NCI-H446 (cell line): ENCODE results near the gene MKNK1.

Experiments
- DNase-seq, 2 experiments: peaks; one replicate each; lab custom pipeline; 2025; lab: John Stamatoyannopoulos, UW

MKNK1 gene

DNA sequence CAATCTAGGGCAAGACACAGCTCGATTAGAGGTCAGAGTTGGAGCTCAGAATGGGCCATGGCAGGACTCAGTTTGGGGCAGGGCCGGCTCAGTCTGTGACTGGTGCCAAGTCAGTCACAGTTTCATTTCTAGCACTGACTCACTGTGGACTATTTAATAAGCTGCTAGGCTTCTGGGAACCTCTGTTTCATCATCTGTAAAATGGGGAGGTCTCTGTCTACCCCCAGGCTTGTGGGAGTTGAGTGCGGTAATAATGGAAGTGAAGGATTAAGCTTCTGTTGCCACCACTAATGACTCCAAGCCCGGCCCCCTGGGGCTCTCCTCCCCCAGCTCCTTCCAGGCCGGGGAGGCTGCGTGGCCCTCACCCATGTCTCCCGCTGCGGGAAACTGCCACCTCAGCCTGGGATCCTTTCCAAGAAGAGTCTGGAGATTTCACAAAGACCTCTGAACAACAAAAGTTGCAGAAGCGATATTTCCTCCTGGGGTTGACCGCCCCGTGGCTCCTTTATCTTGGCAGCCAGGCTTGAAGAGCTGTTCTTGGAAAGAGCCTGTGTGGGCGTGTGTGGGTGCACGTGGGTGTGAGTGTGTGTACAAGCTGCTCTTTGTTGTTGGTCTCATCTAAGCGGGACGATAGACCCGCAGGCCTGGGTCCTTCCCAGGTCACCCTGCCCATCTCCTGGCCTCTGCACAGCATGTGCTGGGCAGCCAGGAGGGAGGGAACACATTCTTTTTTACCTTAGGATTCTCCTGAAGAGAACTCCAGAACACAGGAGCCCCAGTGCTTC, 81.7 kb downstream of the MKNK1 start:
- peak; percentile 26 to 54 for DNase-seq

DNA sequence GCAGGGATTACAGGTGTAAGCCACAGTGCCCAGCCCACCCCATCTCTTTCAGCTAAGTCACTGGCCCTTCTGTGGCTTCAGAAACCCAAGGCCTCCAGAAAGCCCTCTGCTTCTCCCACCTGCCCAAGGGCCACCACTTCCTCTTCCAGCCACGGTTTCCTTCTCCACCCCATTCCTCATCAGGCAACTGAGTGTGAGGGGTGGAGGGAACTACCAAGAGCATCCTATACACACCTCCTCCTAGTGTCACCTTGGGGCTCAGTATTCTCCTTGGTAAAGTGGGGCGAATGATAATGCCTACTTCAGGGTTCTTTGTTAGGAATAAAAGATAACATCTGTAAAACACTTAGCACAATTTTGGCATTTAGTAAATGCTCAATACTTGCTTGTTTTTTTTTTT, 82.7 kb downstream of the MKNK1 start:
- no peak for DNase-seq

DNA sequence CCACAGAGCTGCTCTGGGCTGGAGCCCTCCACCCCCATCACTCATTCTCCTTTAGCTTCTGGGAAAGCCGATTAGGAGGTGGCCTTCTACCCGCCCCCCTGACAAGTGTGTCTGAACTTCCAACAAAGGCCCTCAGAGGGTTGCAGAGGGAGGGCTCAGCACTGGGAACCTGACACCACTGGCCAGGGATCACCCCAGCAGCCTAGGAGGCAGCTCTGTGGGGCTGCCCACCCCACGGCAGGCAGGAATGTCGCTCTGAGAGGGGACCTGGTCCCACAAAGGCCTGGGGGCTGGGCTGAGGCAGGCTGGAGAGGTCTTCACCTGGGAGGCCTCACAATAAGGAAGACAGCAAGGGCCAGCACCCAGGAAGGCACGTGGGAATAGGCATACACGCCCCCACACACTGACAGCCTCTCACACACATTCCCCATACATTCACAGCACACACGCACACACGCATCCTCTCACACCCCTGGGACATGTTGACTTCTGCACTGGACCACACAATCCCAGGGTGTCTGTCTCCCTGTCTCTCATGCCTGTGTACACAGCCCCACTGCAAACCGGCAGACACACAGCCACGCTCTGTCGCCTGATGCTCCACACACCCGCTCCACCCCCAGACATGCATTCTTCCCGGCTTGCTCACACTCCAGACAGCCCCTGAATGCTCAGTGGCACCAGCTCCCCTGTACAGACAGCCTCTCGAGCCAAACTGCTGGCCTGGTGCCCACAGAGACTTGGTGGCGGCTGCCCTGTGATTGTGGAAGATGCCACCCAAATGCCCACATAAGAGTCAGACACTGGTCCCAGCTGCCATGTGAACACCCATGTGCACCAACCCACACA, 83.8 kb downstream of the MKNK1 start:
- peak; percentile 37 to 72 for DNase-seq

DNA sequence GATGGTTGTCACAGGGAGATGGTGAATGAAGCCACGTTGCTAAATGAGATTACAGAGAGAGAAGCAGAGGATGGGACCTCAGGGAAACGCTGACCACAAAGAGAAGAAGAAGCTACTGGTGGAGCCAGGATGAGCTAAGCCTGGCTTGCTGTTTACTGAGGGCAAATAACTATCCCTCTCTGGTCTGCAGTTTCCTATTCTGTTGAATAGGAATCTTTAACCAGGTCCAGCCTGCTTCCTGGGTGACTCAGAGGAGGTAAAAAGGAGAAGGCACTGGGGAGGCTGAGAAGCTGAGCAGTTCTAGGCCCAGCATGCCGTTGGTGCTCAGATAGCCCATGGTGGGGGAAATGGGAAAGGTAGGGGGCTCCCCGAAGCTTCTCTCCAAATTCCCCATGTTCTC, 84.9 kb downstream of the MKNK1 start:
- DNase-seq: no peak

DNA sequence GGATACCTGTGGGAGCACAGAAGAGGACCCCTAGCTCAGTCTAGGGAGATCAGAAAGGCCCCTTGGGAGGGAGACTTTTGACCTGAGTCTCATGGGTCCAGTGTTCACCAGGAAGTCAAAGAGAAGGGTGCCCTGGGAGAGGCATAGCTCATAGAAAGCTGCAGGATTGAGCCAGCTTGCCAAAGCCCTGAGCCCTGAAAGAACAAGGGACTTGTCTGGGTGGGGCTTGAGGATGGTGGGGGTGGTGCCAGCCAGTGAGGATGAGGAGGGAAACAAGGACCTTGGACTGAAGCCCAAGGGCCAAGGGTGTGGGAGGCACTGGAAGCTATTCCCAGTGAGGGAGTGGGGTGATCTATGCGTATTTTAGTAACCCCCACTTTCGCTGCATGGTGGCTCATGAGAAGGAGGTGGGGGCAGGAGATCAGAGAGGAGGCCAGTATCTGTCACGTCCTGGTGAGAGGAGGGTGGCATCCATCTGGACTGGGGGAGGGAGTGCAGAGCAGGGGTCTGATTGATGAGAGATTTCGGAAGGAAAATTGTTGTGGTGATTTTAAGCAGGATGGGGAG, 86.1 kb downstream of the MKNK1 start:
- DNase-seq: no peak

DNA sequence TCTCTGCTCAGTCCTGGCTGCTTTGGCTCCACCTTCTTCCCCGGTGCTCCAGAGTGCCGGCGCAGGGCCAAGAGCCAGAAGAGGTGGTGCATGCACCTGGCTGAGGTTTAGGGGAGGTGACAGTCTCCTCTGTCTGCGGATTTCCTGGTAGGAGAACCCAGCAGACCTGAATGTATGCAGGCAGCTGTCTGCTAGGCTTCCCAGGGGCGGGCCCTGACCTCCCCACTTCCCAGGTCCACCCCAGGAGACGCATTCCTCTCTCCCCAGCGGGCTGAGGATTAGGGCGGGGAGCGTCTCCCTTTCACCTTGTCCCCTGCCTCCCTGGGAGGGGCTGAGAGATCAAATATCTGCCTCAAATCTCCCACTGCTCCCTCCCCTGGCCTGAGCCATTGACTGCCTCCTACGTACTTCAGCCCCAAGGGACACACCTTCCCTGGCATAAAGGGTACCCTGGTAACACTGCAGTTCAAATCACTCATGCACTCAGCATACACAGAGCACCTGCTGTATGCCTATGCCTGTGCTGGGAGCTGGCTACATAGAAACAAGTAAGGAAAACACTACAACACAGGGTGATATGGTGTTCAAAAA, 87.0 kb downstream of the MKNK1 start:
- no peak for DNase-seq

DNA sequence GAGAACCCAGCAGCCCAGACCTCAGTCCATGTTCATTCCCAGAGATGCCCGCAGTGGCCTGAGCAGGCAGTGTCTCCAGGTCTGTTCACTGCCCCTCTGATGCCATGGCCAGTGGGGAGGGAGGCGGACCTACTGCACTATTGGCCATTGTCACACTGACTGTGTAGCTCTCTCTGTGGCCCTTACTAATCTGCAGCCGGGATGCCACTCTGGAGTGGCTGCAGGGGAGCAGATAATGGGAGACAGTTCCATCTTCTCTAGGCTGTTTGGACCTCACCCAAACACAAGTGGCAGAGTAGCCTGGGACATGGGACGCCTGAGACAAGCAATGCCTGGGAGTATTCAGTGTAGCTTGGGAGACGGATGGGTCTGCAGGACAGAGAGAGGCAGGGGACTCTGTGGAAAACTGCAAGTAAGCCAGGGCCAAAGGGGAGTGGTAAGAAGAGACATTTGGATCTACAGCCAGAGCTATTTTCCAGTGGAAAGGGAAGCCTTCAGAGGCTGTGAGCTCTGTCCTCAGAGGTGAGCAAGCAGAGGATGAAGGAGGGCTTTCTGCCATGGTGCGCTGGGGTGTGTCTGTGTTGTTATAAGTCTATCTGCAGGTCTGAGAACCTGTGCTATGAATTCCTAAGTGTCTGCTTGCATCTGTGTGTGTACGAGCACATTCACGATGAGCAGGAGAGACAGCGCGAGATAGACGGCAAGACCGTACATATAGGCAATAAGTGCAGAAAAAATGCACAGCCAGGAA, 87.7 kb downstream of the MKNK1 start:
- no peak for DNase-seq

DNA sequence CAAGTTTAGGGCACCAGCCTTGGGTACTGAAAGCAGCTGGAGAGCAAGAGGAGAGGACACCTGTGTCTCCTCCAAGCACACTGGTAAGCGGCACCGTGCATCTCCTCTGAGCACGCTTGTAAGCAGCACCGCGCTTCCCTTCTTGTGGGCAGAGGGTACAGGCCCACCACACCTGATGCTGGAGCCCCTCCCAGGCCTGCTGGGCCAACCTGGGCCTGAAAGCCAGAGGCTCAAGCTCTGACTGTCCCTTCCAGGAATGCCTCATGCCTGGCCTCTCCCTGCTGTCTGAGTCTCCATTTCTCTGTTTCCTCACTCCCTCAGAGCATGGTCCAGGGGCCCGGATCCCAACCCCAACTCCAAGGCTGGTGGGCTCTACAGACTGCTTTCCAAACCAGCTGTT, 88.5 kb downstream of the MKNK1 start:
- DNase-seq: no peak

DNA sequence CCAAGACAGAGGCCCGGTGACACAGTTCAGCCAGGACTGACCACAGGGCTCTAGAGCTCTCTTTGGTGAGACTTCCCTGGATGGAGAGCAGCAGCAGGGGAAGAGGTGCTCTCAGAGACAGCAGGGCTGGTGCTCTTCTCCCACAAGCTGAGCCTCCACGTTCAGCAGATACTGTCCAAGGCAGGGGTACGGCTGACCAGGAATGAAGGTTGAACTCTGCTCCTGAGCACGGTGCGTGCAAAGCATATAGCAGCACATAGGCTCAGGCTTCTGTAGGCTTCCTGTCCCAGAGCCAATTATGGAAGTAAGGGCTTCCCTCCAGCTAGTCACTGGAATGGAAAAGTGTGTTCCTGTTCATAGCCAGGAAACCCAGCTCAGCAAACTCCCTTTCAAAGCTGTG, 90.5 kb downstream of the MKNK1 start:
- DNase-seq: no peak

DNA sequence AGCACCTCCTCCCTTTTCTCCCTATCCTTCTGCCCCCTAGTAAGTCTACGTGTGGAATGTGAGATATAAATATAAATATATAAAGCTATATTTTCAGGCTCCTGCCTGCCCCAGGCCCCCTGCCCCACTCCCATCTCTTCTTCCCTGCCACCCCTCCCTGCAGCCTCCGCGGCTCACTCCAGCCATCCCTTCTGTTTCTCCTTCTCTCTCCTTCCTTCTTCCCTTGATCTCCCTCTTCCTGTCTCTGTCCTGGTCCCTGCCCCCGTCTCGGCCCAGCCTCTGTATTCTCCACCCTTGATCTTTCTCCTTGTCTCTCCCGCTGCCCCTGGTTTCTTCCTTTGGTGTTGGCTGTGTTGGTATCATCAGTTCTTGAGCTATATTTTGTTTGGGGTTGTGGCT, 91.3 kb downstream of the MKNK1 start:
- no peak for DNase-seq

DNA sequence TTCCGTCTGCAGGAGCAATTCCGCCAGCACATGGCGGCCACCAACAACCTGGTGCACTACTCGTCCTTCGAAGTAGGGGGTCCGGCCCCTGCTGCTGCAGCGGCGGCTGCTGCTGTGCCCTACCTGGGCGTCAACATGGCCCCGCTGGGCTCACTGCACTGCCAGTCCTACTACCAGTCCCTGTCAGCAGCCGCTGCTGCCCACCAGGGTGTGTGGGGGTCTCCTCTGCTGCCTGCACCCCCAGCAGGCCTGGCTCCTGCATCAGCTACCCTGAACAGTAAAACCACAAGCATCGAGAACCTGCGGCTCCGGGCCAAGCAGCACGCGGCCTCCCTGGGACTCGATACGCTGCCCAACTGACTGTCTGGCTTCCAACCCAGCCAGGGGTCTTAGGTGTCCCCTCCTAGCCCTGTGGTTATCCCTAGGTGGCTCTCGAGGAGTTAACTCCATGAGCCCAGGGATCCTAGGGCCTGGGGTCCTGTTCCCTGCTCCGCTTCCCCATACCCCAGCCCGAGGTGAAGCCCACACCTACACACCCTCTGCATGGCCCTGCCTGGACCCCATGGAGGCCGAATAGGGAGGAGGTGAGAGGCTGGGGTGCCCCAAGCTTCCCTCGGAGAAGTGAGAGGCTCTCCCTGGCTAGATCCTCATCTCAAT, 91.8 kb downstream of the MKNK1 start:
- DNase-seq: no peak

DNA sequence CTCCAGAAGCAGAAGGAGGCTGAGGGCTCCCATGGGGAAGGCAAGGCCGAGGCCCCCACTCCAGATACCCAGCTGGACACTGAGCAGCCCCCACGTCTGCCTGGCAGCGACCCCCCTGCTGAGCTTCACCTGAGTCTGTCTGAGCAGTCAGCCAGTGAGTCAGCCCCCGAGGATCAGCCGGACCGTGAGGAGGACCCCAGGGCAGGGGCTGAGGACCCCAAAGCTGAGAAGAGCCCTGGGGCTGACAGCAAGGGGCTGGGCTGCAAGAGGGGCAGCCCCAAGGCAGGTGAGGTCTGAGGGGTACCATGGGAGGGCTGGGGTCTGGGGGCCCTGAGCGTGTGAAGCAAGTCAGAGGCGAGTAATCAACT, 93.1 kb downstream of the MKNK1 start:
- DNase-seq: no peak

DNA sequence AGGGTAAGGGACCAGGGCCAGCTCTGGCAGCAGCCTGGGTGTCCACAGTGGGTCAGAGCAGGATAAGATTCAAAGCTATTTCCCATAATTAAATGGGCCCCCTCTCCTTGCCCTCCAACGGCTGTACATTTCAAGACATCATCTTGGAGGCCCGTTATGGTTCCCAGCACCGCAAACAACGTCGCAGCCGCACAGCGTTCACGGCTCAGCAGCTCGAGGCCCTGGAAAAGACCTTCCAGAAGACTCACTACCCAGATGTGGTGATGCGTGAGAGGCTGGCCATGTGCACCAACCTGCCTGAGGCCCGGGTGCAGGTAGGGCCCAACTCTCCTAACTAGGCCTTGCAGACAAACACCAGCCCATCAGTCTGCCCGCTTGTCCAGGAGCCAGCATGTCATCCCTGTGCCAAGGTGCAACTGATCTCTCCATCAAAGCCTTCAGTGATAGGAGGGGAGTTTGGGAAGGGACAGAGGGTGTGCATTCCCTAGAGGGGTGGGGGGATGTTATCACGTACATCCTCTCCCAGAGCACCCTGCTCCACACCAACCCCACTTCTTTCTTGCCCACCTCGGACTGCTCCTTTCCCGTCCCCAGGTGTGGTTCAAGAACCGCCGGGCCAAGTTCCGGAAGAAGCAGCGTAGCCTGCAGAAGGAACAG, 93.6 kb downstream of the MKNK1 start:
- DNase-seq: no peak

DNA sequence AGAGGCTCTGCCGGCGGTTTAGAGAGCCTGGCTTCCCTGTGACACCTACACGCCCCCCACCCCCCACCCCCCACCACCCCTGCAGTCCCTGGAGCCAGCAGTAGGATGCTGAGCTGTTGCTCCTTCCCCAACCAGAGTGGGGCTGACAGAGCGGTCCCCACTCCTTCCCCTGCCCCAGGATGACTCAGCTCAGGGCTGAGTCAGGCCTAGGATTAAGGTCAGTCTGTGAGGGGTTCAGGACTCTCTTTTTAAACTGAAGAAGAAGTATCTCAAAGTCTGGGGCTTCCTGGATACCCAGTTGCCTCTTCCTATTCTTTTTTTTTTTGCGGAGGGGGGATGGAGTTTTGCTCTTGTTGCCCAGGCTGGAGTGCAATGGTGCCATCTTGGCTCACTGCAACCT, 95.3 kb downstream of the MKNK1 start:
- DNase-seq: no peak
